Large intestine (tissue), 3 donors: Measurements from ENCODE around the gene UBXN11. TPM values are rescaled to one million over a fixed set of nuclear protein-coding genes. Genes with fewer than 3 reads are reported as not detected.
"Not testable (repeated sequence)": the region's sequence is repeated elsewhere in the genome, so short reads cannot be mapped to it uniquely, and the experiment has no call there.

Source experiments
- DNase-seq, 2 donors: peaks; one replicate each; pipeline versions ENCODE4 v3.0.0 to v3.0.0-alpha.2; 2013
- H3K27ac ChIP-seq: one replicate; pipeline ENCODE4 v1.5.1; 2013; ENCODE audit warnings: low read length
- H3K27me3 ChIP-seq: 2 replicates; pipeline ENCODE4 v1.6.1; 2013; ENCODE audit warnings: low read length; ENCODE audit not compliant: control insufficient read depth, insufficient read depth
- H3K36me3 ChIP-seq: 2 replicates; pipeline ENCODE4 v1.6.1; 2013; ENCODE audit warnings: low read length; ENCODE audit not compliant: control insufficient read depth, insufficient read depth
- H3K4me1 ChIP-seq: one replicate; pipeline ENCODE4 v1.6.1; 2013; ENCODE audit warnings: low read length; ENCODE audit not compliant: control insufficient read depth, insufficient read depth
- H3K4me3 ChIP-seq: one replicate; pipeline ENCODE4 v1.5.1; 2013; ENCODE audit warnings: low read length
- H3K9me3 ChIP-seq: one replicate; pipeline ENCODE4 v1.6.1; 2013; ENCODE audit warnings: mild to moderate bottlenecking, low read depth, low read length, moderate library complexity; ENCODE audit not compliant: control insufficient read depth
- WGBS: methylation state at CpG from one replicate; pipeline ENCODE4 v1.1.5; 2013; ENCODE audit warnings: low lambda C conversion rate; ENCODE audit not compliant: insufficient coverage; 5-methylcytosine and 5-hydroxymethylcytosine counted together
- polyA plus RNA-seq: library from polyadenylated mRNA; unstranded; fragments of 120-200 nt; gene quantifications from one replicate; pipeline ENCODE4 v1.2.1, GENCODE V29; 2013

UBXN11 gene
- polyA plus RNA-seq, 1 donor = 40.1 TPM

- Histone ChIP-seq H3K27me3 (no peaks in the 10 kb centered on the region), H3K27ac (peak overlapping the region; percentile 43), H3K4me1 (peaks cover 18% of the 10 kb centered on the region), H3K36me3 (no peaks in the 10 kb centered on the region), H3K4me3 (peak overlapping the region; percentile 88), H3K9me3 (no peaks in the 10 kb centered on the region)
- WGBS = 17% methylated on average over 1 of the region's 8 CpGs
- peak in 1 of 2 donors; percentile 54 for DNase-seq
Observed at GRCh38 chr1:26305667-26306289, 658 bp downstream of the UBXN11 start.

- Histone ChIP-seq H3K4me1 (peaks cover 18% of the 10 kb centered on the region), H3K9me3 (no peaks in the 10 kb centered on the region), H3K27me3 (no peaks in the 10 kb centered on the region), H3K36me3 (no peaks in the 10 kb centered on the region), H3K27ac (peak overlapping the region; percentile 4), H3K4me3 (no peak overlapping the region)
- WGBS = no CpG with 5 or more reads among the region's 8 CpGs
- peak in 1 of 2 donors; percentile 45 for DNase-seq
Observed at GRCh38 chr1:26302733-26303405, 3.6 kb downstream of the UBXN11 start.

GRCh38 chr1:26300578-26301275, 5.7 kb downstream of the UBXN11 start:
- Histone ChIP-seq H3K4me1 (peaks cover 10% of the 10 kb centered on the region), H3K36me3 (peaks cover 17% of the 10 kb centered on the region), H3K4me3 (no peak overlapping the region), H3K27ac (no peak overlapping the region), H3K9me3 (no peaks in the 10 kb centered on the region), H3K27me3 (no peaks in the 10 kb centered on the region)
- WGBS = no CpG with 5 or more reads among the region's 11 CpGs
- DNase-seq = no peak

DNA sequence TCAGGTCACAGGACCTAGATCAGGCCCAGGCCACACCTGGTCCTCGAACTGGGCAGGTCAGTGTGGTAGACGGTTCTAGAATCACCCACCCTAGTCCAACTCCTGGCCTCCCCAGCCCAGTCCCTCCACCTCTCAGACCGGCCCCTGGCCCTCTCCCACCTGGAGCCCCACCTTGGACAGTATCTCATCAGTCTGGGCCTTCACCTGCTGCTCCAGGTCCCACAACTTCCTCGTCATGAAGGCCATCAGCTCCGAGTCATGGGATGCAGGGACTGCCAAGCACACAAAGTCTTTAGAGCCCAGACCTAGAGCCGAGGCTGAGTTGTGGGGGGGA, 8.7 kb downstream of the UBXN11 start:
- H3K4me3 ChIP-seq = no peak overlapping the region
- no peaks in the 10 kb centered on the region for H3K9me3 ChIP-seq
- DNase-seq = no peak
- H3K36me3 ChIP-seq = peaks cover 22% of the 10 kb centered on the region
- H3K27me3 ChIP-seq = no peaks in the 10 kb centered on the region
- H3K27ac ChIP-seq = no peak overlapping the region
- WGBS = no CpG with 5 or more reads among the region's 6 CpGs
- H3K4me1 ChIP-seq = peaks cover 4% of the 10 kb centered on the region

GRCh38 chr1:26297057-26297790, 9.2 kb downstream of the UBXN11 start:
- Histone ChIP-seq H3K9me3 (no peaks in the 10 kb centered on the region), H3K36me3 (peaks cover 22% of the 10 kb centered on the region), H3K4me3 (no peak overlapping the region), H3K27me3 (no peaks in the 10 kb centered on the region), H3K4me1 (no peaks in the 10 kb centered on the region), H3K27ac (no peak overlapping the region)
- WGBS = no CpG with 5 or more reads among the region's 12 CpGs
- DNase-seq = no peak

DNA sequence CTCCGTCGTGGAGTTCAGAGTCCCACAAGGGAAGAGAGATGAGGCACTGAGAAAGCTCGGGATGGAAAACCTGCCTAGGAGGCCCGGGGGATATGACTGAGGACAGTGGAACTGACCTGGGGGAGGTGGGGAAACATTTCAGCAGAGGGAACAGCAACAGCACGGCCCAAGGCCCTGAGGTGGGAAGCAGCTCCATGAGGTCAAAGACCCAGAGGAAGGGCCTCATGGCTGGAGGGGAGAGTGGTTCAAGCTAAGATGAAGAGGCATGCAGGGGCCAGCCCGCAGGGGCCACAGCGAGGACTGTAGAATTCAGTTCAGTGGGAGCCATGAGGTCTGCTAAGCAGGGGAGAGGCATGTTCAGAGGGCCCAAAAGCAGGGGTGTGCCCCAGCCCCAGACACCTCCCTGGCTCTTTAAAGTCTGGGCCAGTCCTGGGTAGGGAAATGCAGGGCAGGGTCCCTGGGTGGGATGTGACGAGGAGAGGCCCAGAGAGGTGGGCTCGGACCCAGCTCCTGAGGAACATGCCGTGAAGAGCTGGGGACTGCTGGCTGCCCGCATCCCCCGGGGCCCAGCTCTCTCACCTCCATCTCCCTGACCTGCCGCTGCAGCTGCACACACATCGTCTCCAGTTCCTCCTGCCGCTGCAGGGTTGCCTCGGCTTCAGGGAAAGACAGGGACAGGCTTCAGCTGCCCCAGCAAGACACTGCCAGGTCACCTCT, 9.9 kb downstream of the UBXN11 start:
- WGBS = 60% methylated on average over 1 of the region's 16 CpGs
- no peaks in the 10 kb centered on the region for H3K4me1 ChIP-seq
- H3K27ac ChIP-seq = no peak overlapping the region
- no peaks in the 10 kb centered on the region for H3K9me3 ChIP-seq
- H3K4me3 ChIP-seq = no peak overlapping the region
- peaks cover 29% of the 10 kb centered on the region for H3K36me3 ChIP-seq
- no peak for DNase-seq
- H3K27me3 ChIP-seq = no peaks in the 10 kb centered on the region

DNA sequence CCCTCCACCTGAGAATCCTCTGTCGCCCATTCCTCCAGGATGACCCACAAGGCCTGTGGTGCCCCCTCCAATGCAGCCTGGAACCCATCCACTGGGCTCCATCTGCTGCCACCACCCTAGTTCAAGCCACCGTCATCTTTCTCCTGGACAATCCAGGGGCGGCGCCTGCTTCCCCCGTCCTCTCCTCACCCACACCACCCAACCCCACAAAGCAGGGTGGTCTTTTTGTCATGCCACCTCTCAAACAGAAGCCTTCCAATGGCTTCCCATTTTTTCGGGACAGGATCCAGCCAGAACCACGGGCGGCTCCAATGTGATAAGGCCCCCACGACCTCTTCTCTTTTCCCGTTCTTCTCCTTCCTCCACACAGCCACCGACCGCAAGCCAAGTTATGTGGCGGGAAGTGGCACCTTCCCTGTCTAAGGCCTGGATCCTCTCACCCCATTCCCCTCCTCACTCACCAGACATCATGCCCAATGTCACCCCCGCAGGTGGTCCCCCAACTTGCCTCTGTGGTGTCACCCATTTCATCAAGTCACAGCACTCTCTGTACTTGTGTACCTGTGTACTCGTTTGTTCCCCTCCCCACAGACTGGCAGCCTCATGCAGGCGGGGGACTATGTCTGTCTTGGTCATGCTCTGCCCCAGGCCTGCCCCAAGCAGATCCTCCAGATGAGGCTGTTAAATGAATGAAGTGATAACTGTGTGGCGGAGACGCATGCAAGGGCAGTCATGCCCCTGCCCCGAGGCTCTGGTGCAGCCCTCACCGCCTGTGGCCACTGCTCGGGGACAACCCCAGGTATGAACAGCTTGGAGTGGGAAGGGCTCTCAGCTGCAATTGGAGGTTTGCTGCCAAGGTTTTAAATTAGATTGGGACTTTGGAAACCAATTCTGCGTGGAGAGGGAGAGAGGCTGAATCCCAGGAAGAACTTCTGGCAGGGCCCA, 11.0 kb downstream of the UBXN11 start:
- H3K27me3 ChIP-seq = no peaks in the 10 kb centered on the region
- H3K4me3 ChIP-seq = no peak overlapping the region
- H3K4me1 ChIP-seq = no peaks in the 10 kb centered on the region
- no peaks in the 10 kb centered on the region for H3K9me3 ChIP-seq
- no peak for DNase-seq
- H3K36me3 ChIP-seq = peaks cover 33% of the 10 kb centered on the region
- 70% methylated on average over 2 of the region's 22 CpGs for WGBS
- no peak overlapping the region for H3K27ac ChIP-seq

DNA sequence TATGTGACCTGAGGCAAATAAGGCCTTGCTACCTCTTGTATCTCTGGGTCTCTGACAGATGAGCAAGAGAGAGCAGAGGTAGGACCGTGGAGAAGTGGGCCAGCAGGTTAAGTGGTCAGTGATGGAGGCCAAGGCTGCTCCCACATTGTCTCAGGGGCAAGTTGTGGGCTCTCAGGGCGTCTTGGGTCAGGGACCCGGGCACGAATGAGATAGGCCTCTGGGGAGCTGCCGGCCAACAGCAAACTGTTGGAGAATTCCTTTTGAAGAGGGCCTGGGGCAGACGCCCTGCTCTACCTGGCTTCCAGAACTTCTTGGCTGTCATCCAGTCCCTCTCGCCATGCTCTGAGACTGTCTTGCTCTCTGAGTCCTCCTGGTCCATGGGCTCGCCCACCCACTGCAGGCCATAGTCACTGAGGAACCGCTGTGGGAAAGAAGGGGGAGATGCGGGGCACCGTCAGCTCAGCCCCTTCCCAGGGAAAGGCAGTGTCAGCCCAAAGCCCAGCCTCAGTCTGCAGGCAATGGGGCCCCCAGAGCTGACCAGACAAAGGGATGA, 12.4 kb downstream of the UBXN11 start:
- Histone ChIP-seq H3K27ac (no peak overlapping the region), H3K4me3 (no peak overlapping the region), H3K27me3 (no peaks in the 10 kb centered on the region), H3K4me1 (no peaks in the 10 kb centered on the region), H3K36me3 (peaks cover 33% of the 10 kb centered on the region), H3K9me3 (no peaks in the 10 kb centered on the region)
- no CpG with 5 or more reads among the region's 11 CpGs for WGBS
- no peak for DNase-seq

GRCh38 chr1:26292735-26293134, 13.7 kb downstream of the UBXN11 start:
- H3K4me1 ChIP-seq, H3K27me3 ChIP-seq, H3K27ac ChIP-seq, DNase-seq, H3K9me3 ChIP-seq, H3K4me3 ChIP-seq: not testable (repeated sequence)
- peaks cover 32% of the 10 kb centered on the region for H3K36me3 ChIP-seq
- no CpG with 5 or more reads among the region's 5 CpGs for WGBS
